ENCODE data around the gene HOXD8.

Gene HOXD8

GRCh38 chr2:176097820-176098365, 31.6 kb upstream of the HOXD8 start:
- Mint-ChIP-seq H3K4me1 (peaks cover 28% of the 10 kb centered on the region), H3K9me3 (peaks cover 5% of the 10 kb centered on the region), H3K27me3 (peaks cover 71% of the 10 kb centered on the region), H3K4me3 (peak overlapping the region; percentile 80), H3K27ac (no peak overlapping the region), H3K36me3 (no peaks in the 10 kb centered on the region)

DNA sequence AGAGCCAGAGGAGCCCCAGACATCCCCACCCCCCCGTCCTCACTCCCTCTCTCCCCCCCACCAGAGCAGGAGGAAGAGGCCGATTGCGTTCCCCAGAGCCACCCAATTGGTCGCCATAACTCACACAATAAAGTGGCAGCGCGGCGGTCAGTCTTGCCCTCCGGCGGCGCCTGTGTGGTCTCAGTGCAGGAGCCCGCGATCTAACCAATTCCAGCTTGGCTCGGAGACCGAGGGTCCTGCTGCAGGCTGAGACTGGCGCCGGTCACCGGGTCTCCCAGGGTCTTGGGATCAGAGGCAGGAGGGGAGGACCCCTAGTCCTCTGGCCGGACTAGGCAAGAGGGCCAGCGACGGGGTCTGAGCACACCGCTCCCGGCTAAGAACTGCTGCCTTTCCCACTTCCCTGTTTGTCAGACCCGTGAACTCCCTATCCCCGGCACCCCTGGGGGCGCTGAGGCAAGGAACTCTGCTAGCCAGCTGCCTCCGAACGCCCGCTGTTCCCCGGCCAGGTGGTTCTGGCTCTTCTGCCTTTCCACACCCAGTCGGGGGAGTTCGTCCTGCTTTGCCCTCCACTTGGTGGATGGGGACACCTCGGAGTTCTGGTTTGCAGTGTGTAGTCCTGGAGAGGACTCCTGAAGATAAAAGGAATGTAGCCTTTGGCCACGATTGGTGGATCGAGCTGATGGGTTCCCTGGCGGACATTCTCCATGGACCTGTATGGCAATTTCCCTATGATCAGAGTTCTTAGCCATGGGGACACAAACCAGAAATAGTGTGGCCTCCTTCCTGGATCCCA, 30.9 kb upstream of the HOXD8 start:
- Mint-ChIP-seq H3K4me1 (peaks cover 24% of the 10 kb centered on the region), H3K4me3 (no peak overlapping the region), H3K9me3 (peaks cover 5% of the 10 kb centered on the region), H3K27ac (no peak overlapping the region), H3K36me3 (no peaks in the 10 kb centered on the region), H3K27me3 (peaks cover 71% of the 10 kb centered on the region)

GRCh38 chr2:176099159-176099727, 30.3 kb upstream of the HOXD8 start:
- Mint-ChIP-seq H3K4me1 (peaks cover 21% of the 10 kb centered on the region), H3K9me3 (no peaks in the 10 kb centered on the region), H3K36me3 (no peaks in the 10 kb centered on the region), H3K4me3 (no peak overlapping the region), H3K27me3 (peaks cover 69% of the 10 kb centered on the region), H3K27ac (no peak overlapping the region)

DNA sequence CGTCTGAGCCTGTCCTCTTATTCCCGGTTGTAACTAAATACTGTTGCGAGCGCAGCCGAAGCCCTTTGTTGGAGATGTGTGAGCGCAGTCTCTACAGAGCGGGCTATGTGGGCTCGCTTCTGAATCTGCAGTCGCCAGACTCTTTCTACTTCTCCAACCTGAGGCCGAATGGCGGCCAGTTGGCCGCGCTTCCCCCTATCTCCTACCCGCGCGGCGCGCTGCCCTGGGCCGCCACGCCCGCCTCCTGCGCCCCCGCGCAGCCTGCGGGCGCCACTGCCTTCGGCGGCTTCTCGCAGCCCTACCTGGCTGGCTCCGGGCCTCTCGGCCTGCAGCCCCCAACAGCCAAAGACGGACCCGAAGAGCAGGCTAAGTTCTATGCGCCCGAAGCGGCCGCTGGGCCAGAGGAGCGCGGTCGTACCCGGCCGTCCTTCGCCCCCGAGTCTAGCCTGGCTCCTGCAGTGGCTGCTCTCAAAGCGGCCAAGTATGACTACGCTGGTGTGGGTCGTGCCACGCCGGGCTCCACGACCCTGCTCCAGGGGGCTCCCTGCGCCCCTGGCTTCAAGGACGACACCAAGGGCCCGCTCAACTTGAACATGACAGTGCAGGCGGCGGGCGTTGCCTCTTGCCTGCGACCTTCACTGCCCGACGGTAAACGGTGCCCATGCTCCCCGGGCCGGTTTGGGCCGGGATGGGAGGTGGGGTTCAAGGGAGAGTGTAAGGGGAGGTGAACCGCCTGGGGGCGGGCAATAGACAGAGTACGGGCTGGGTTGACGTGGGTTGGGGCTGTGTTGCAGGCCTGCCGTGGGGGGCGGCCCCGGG, 29.6 kb upstream of the HOXD8 start, which contains the start of gene HOXD12:
Gene HOXD12, plus strand, starts transcription at position 68 of the 819 bp plus-strand sequence. Its CDS starts 7 bp downstream, at position 75.
- H3K4me3 Mint-ChIP-seq, result no peak within 1 kb of the TSS
- no peaks in the 10 kb centered on the region for H3K9me3 Mint-ChIP-seq
- peaks cover 22% of the 10 kb centered on the region for H3K4me1 Mint-ChIP-seq
- peaks cover 69% of the 10 kb centered on the region for H3K27me3 Mint-ChIP-seq
- no peak within 1 kb of the TSS for H3K27ac Mint-ChIP-seq
- H3K36me3 Mint-ChIP-seq, result no peaks in the 10 kb centered on the region

- H3K36me3 Mint-ChIP-seq, result no peaks in the 10 kb centered on the region
- no peak overlapping the region for H3K27ac Mint-ChIP-seq
- no peak overlapping the region for H3K4me3 Mint-ChIP-seq
- H3K9me3 Mint-ChIP-seq, result no peaks in the 10 kb centered on the region
- H3K4me1 Mint-ChIP-seq, result peaks cover 22% of the 10 kb centered on the region
- peaks cover 69% of the 10 kb centered on the region for H3K27me3 Mint-ChIP-seq
Observed at GRCh38 chr2:176100547-176101140, 28.9 kb upstream of the HOXD8 start.

- Mint-ChIP-seq H3K9me3 (no peaks in the 10 kb centered on the region), H3K27ac (no peak overlapping the region), H3K36me3 (peaks cover under 1% of the 10 kb centered on the region), H3K4me3 (no peak overlapping the region), H3K27me3 (peaks cover 72% of the 10 kb centered on the region), H3K4me1 (peaks cover 28% of the 10 kb centered on the region)
Observed at GRCh38 chr2:176101216-176101830, 28.2 kb upstream of the HOXD8 start.

DNA sequence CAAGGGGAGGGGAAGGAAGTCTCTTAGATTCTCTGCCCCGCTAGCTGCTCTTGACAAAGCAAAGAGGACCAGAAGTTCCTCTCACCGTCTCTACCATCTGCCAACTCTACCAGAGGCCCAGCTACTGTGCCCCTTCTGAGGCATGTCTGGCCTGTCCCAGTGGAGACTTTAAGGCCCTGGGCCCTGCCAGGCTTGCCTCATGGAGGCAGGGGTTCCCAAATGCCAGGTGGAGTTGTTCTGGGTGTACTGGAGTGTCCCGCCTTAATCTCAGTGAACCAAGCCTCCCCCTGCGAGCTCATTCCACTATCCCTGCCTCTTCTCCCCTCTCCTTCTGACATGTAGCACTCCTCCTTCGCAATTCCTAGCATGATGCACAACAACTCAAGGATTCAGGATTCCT, 27.7 kb upstream of the HOXD8 start:
- peaks cover 1% of the 10 kb centered on the region for H3K36me3 Mint-ChIP-seq
- peaks cover 70% of the 10 kb centered on the region for H3K27me3 Mint-ChIP-seq
- peaks cover 25% of the 10 kb centered on the region for H3K4me1 Mint-ChIP-seq
- H3K9me3 Mint-ChIP-seq, result no peaks in the 10 kb centered on the region
- no peak overlapping the region for H3K27ac Mint-ChIP-seq
- no peak overlapping the region for H3K4me3 Mint-ChIP-seq

DNA sequence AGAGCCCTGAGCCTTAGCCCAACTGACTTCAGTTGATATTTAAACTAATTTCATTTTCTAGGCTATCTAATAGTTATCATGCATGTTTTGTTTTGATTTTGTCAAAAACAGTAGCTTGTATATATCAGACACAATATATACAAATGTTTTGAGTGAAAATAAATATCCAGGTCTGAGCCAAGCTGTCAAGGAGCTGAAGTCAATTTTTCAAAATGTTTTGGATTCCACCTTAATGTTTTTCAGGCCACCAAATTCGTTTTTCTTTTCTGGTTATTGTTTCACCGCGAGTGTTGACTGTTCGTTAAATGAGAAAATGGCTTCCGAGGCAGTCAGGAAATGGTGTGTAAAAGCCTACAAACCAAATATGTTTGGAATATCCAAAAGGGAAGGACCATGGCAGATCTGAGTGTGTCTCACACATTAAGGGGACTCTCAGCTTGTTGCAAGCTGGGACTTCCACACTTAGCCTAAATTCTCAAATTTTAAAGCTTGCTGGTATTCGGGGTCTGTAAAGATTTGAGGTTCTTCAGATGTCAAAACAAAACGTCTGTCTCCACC, 27.1 kb upstream of the HOXD8 start:
- no peaks in the 10 kb centered on the region for H3K9me3 Mint-ChIP-seq
- peaks cover 1% of the 10 kb centered on the region for H3K36me3 Mint-ChIP-seq
- H3K4me3 Mint-ChIP-seq, result no peak overlapping the region
- H3K27me3 Mint-ChIP-seq, result peaks cover 69% of the 10 kb centered on the region
- peaks cover 19% of the 10 kb centered on the region for H3K4me1 Mint-ChIP-seq
- H3K27ac Mint-ChIP-seq, result no peak overlapping the region

DNA sequence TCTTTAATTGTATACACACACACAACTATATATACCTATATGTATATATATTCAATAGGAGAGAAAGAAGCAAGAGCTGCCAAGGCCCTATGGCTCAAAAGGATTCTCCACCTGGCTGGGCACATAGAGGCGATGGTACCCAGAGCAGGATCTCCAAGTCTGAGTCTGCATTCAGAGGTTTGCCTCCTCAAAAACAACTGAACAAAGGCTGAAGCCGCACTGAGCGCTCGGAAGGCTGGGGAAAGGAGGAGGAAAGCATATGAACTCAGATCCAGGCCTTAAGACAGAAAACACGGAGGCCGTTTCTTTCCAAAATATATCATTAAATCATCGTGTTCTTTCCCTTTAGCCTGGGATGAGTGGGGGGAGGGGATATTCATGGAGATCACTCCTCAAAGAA, 26.3 kb upstream of the HOXD8 start:
- H3K9me3 Mint-ChIP-seq, result no peaks in the 10 kb centered on the region
- H3K4me3 Mint-ChIP-seq, result no peak overlapping the region
- peaks cover 1% of the 10 kb centered on the region for H3K36me3 Mint-ChIP-seq
- H3K27ac Mint-ChIP-seq, result peak overlapping the region; percentile 46
- H3K27me3 Mint-ChIP-seq, result peaks cover 61% of the 10 kb centered on the region
- H3K4me1 Mint-ChIP-seq, result peaks cover 13% of the 10 kb centered on the region

GRCh38 chr2:176103742-176104315, 25.7 kb upstream of the HOXD8 start:
- H3K27ac Mint-ChIP-seq, result no peak overlapping the region
- H3K9me3 Mint-ChIP-seq, result no peaks in the 10 kb centered on the region
- peaks cover 13% of the 10 kb centered on the region for H3K4me1 Mint-ChIP-seq
- H3K4me3 Mint-ChIP-seq, result no peak overlapping the region
- peaks cover 60% of the 10 kb centered on the region for H3K27me3 Mint-ChIP-seq
- H3K36me3 Mint-ChIP-seq, result peaks cover 1% of the 10 kb centered on the region

GRCh38 chr2:176104316-176105077, 25.0 kb upstream of the HOXD8 start:
- Mint-ChIP-seq H3K9me3 (no peaks in the 10 kb centered on the region), H3K36me3 (peaks cover 1% of the 10 kb centered on the region), H3K27ac (peak overlapping the region; percentile 23), H3K4me1 (peaks cover 16% of the 10 kb centered on the region), H3K4me3 (no peak overlapping the region), H3K27me3 (peaks cover 61% of the 10 kb centered on the region)

DNA sequence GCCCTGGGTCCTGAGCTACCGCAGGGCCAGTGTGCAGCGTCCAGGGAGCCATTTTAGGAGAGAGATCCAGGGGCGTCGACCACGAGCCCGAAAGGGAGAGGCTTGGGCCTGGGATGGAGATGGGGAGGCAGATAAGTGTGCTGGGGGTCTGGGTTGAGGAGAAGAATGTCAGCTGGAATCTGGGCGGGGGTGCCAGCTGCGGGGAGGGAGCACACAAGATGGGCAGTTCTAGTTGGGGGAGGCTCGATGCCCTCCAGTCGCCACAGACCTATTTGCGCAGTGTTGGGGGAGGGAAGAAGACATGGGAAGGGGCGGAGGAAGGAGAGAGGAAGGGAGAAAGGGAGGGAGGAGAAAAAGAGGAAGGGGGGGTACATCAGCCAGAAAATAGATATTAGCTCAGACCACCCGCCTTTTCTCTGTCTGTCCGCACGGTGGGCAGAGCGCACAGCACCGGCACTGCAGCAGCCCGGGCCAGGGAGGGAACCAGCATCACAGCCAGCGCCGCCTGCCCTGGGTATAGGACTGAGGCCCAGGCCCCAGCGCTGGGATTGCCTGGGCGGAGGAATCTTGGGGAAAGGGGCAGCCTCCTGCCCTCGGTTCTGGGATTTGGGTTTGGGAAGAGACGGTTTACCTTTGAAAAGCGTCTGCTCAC, 24.3 kb upstream of the HOXD8 start:
- Mint-ChIP-seq H3K9me3 (no peaks in the 10 kb centered on the region), H3K27ac (peak overlapping the region; percentile 23), H3K4me1 (peaks cover 17% of the 10 kb centered on the region), H3K27me3 (peaks cover 64% of the 10 kb centered on the region), H3K4me3 (no peak overlapping the region), H3K36me3 (peaks cover 1% of the 10 kb centered on the region)

DNA sequence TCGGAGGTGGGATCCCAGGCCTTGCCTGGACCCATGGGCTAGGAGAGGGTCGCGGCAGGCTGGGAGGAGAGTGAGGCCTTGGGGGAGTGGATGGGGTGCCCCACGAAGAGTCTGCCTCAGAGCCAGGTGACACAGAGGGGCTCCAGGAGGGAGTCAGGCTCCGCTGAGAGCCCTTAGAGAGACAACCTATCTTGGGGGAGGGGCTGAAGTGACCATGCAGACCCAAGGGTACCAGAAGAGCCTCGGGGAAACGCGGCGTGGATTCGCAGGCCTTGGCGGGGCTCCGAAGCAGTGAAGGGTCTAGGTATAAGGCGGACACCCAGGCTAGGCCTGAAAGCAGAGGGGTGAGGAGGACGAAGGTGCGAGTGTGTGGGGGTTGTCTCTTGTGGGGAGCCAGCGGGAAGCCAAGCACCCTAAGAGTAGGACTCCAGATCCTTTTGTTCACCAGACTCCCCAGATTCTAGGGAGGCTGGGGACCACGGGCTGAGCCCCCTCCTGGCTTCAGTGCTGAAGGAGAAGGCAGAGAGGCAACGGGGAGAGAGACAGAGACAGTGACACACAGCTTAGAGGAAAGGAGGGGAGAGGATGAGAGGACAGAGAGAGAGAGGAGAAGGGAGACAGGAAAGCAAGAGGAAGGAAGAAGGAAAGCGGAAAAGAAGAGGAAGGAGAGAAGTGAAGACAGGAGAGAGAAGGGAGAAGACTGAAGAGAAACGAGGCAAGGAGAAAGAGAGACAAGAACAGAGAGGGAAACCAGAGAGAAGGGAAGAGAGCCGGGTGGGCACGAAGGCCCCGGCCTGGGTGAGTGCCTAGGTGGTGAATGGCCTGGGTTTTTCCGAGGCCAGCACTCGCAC, 23.6 kb upstream of the HOXD8 start:
- peaks cover 1% of the 10 kb centered on the region for H3K36me3 Mint-ChIP-seq
- H3K4me3 Mint-ChIP-seq, result peak overlapping the region; percentile 67
- H3K4me1 Mint-ChIP-seq, result peaks cover 17% of the 10 kb centered on the region
- peaks cover 69% of the 10 kb centered on the region for H3K27me3 Mint-ChIP-seq
- peak overlapping the region; percentile 2 for H3K27ac Mint-ChIP-seq
- H3K9me3 Mint-ChIP-seq, result no peaks in the 10 kb centered on the region

Data from activated naive CD4-positive, alpha-beta T cell treated with anti-CD3 and anti-CD28 coated beads, Interleukin-2, amount 50 U/mL, for 24 hours (primary cell).